A673 (cell line): ENCODE results near the gene FOXN3. TPM values are rescaled to one million over a fixed set of nuclear protein-coding genes. Genes with fewer than 3 reads are reported as not detected.
"Not testable (repeated sequence)": the region's sequence is repeated elsewhere in the genome, so short reads cannot be mapped to it uniquely, and the experiment has no call there.

Experiments
- BruUV-seq: library from RNA; stranded (reverse); fragments of 400-500 nt; replicated peaks from 2 replicates; lab custom pipeline; 2021; lab: Mats Ljungman, UMichigan
- CTCF ChIA-PET: fragments of 300-600 bp; sonication (Branson Sonifier 250); formaldehyde crosslinking; loops from one replicate; lab custom pipeline; 2022; ENCODE audit warnings: antibody characterized with exemption; lab: Charles Lee
- POLR2A ChIA-PET: fragments of 300-600 bp; sonication (Branson Sonifier 250); formaldehyde crosslinking; loops from one replicate; lab custom pipeline; 2022; ENCODE audit warnings: antibody characterized with exemption; ENCODE audit not compliant: low non-redundant PET; lab: Charles Lee
- DNase-seq: peaks from one replicate; pipeline ENCODE4 v3.0.0-alpha.2; 2015; ENCODE audit warnings: low spot score
- H3K27ac ChIP-seq: fragments of 200-600 bp; sonication (generic); 2 replicates; pipeline ENCODE4 v1.5.1; 2016; ENCODE audit warnings: mixed run types, low read depth, mild to moderate bottlenecking, mixed read lengths, antibody characterized with exemption, low read length; ENCODE audit not compliant: poor library complexity, severe bottlenecking
- H3K27me3 ChIP-seq: fragments of 200-600 bp; sonication (generic); replicated peaks from 2 replicates; pipeline ENCODE4 v1.6.1; 2017; ENCODE audit warnings: mixed run types, low read depth, mild to moderate bottlenecking, mixed read lengths, antibody characterized with exemption, low read length; ENCODE audit not compliant: insufficient read depth, poor library complexity
- H3K36me3 ChIP-seq: fragments of 200-600 bp; sonication (generic); 2 replicates; pipeline ENCODE4 v1.6.1; 2016; ENCODE audit warnings: mixed run types, mild to moderate bottlenecking, mixed read lengths, antibody characterized with exemption, low read length; ENCODE audit not compliant: insufficient read depth, poor library complexity, severe bottlenecking
- H3K4me1 ChIP-seq: fragments of 200-600 bp; sonication (generic); 2 replicates; pipeline ENCODE4 v1.6.1; 2017; ENCODE audit warnings: mixed run types, mild to moderate bottlenecking, mixed read lengths, antibody characterized with exemption, low read length; ENCODE audit not compliant: insufficient read depth, poor library complexity, severe bottlenecking
- H3K4me3 ChIP-seq: fragments of 200-600 bp; sonication (generic); 2 replicates; pipeline ENCODE4 v1.5.1; 2016; ENCODE audit warnings: low read depth, mixed run types, mild to moderate bottlenecking, mixed read lengths, low read length; ENCODE audit not compliant: poor library complexity, severe bottlenecking
- H3K9me3 ChIP-seq: fragments of 200-600 bp; sonication (generic); 2 replicates; pipeline ENCODE4 v1.6.1; 2016; ENCODE audit warnings: mixed run types, low read depth, mild to moderate bottlenecking, mixed read lengths, antibody characterized with exemption, low read length; ENCODE audit not compliant: poor library complexity, severe bottlenecking
- EZH2 ChIP-seq: fragments of 200-600 bp; sonication (generic); IDR thresholded peaks from 2 replicates; pipeline ENCODE4 v1.6.1; 2017; ENCODE audit warnings: borderline replicate concordance, low read depth, mild to moderate bottlenecking, mixed read lengths, antibody characterized with exemption, low read length; ENCODE audit not compliant: poor library complexity, severe bottlenecking
- intact Hi-C: fragments of 100-400 bp; cut with micrococcal nuclease; formaldehyde crosslinking; loops from one replicate; pipeline ENCODE4 v1.10.0; 2022; ENCODE audit not compliant: unreplicated experiment
- total RNA-seq: library from RNA; stranded (reverse); gene quantifications from 2 replicates; pipeline ENCODE4 v1.2.3, GENCODE V29; 2021
- TF ChIP-seq, protein P1 (sequence below): fragments of 300-800, 200-600 bp; sonication (generic); conservative IDR thresholded peaks from 2 replicates; pipeline ENCODE4 v1.5.1; 2017; ENCODE audit warnings: low read depth, mild to moderate bottlenecking, antibody characterized with exemption, low read length, moderate library complexity, mixed read lengths

Gene FOXN3
- total RNA-seq, 1 experiment from 2014 or later: 15.3 TPM

DNA sequence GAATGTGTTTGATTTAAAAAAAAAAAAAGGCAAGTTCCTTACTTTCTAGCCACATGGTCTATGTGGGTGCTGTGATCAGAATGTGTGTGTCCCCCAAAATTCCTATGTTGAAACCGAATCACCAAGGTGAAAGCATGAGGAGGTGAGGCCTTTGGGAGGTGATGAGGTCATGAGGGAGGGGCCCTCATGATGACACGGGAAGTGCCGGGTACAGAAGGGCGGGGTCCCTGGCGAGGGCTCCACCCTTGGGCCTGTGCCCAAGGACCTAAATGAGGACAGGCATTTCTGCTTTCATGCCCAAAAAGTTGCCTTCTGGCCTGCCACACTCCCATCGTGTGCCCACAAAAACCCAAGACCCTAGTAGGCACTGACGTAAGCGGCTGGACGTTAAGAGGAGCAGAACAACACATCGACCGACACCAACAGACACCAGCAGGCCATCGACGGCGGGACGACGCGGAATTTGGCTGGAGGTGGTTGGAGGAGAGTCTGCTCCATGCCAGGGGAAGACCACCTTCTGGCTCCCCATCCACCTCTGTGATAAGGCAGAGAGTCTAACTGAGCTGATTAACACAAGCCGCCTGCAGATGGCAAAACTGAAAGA, 211.8 kb downstream of the FOXN3 start:
- intact Hi-C loops: no loop called here
- no peaks in the 10 kb centered on the region for H3K9me3 ChIP-seq
- TF ChIP-seq EZH2: no peak
- TF ChIP-seq, protein P1, sequence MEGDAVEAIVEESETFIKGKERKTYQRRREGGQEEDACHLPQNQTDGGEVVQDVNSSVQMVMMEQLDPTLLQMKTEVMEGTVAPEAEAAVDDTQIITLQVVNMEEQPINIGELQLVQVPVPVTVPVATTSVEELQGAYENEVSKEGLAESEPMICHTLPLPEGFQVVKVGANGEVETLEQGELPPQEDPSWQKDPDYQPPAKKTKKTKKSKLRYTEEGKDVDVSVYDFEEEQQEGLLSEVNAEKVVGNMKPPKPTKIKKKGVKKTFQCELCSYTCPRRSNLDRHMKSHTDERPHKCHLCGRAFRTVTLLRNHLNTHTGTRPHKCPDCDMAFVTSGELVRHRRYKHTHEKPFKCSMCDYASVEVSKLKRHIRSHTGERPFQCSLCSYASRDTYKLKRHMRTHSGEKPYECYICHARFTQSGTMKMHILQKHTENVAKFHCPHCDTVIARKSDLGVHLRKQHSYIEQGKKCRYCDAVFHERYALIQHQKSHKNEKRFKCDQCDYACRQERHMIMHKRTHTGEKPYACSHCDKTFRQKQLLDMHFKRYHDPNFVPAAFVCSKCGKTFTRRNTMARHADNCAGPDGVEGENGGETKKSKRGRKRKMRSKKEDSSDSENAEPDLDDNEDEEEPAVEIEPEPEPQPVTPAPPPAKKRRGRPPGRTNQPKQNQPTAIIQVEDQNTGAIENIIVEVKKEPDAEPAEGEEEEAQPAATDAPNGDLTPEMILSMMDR: no peak
- no peaks in the 10 kb centered on the region for H3K4me1 ChIP-seq
- no peak overlapping the region for H3K4me3 ChIP-seq
- BruUV-seq: no TSS peak
- DNase-seq: no peak
- H3K27ac ChIP-seq: no peak overlapping the region
- H3K27me3 ChIP-seq: no peaks in the 10 kb centered on the region
- H3K36me3 ChIP-seq: no peaks in the 10 kb centered on the region
- ChIA-PET CTCF (no interaction called here), POLR2A (no interaction called here)

DNA sequence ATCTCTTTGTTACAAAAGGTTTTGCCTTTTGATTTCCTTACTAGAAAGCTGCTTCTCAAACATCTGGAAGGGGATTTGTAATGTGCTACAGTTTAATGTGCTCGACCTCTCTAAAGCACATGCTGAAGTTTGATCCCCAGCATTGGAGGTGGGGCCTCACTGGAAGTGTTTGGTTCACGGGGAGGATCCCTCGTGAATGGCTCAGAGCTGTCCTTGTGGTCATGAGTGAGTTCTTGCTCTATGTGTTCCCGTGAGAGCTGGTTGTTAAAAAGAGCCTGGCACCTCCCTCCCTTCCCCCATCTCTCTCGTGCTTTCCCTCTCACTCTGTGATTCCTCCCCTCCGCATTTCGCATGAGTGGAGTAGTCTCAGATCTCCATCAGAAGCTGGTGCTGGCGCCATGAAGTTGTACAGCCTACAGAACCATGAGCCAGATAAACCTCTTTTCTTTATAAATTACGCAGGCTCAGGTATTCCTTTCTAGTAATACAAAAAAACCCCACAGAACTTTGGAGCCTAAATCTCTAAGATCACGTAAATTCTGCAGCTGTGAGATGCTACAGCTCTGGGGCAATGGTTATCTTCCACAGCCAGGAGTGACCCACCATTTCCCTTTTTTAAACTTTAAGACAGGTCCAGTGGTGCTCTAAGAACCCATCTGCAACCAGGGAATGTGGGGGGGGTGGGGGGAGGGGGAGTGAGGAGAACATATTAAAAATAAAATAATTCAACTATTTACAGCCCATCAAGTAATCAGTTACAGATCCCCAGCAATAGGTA, 214.4 kb downstream of the FOXN3 start:
- TF ChIP-seq, protein P1: no peak
- TF ChIP-seq EZH2: no peak
- Histone ChIP-seq H3K4me3 (no peak overlapping the region), H3K4me1 (no peaks in the 10 kb centered on the region), H3K36me3 (no peaks in the 10 kb centered on the region), H3K27ac (no peak overlapping the region), H3K27me3 (no peaks in the 10 kb centered on the region), H3K9me3 (no peaks in the 10 kb centered on the region)
- no TSS peak for BruUV-seq
- ChIA-PET CTCF (no interaction called here), POLR2A (no interaction called here)
- intact Hi-C loops: no loop called here
- no peak for DNase-seq

DNA sequence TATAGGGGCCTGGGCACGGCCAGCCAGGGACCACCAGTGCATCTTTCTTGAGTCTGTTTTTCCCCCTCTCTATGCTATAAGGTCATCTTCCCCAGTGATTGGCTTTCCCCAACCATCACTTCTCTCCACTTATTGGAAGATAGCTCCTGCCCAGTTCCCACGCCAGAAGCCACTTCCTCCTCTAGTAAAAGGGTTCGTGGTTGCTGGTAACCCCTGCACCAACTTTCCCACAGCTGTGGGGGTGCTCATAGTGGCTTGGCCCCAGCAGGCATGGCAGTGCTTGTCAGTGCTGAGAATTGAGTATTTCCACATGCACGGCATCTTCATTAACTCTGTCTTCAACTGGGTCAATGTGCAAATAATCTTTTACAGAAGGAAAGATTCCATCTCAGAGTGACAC, 215.4 kb downstream of the FOXN3 start:
- no peaks in the 10 kb centered on the region for H3K27me3 ChIP-seq
- H3K4me3 ChIP-seq: no peak overlapping the region
- no peaks in the 10 kb centered on the region for H3K36me3 ChIP-seq
- H3K4me1 ChIP-seq: no peaks in the 10 kb centered on the region
- POLR2A ChIA-PET: no interaction called here
- no peaks in the 10 kb centered on the region for H3K9me3 ChIP-seq
- no peak for DNase-seq
- no TSS peak for BruUV-seq
- H3K27ac ChIP-seq: no peak overlapping the region
- intact Hi-C loops: no loop called here
- CTCF ChIA-PET: no interaction called here
- TF ChIP-seq EZH2: no peak
- TF ChIP-seq, protein P1: no peak

DNA sequence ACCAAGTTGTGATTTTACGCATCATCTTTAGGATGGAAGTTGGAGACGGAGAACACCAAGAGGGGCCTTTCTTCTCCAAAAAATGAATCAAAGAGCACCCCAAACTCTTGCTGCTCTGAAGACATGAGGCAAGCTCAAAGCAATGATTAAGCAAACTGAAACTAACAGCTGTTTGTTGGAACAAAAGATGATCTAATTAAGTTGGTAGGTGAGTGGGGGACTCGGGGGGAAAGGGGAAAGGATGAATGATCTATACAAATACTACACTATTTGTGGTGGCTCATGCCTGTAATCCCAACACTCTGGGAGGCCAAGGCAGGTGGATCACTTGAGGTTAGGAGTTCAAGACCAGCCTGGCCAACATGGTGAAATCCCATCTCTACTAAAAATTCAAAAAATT, 217.7 kb downstream of the FOXN3 start:
- DNase-seq, POLR2A ChIA-PET, H3K36me3 ChIP-seq, H3K4me1 ChIP-seq, intact Hi-C loops, H3K27me3 ChIP-seq, BruUV-seq, H3K27ac ChIP-seq, H3K4me3 ChIP-seq, H3K9me3 ChIP-seq, CTCF ChIA-PET: not testable (repeated sequence)
